CD1c-positive myeloid dendritic cell (primary cell): Measurements from ENCODE around the gene CORO2A.

Experiments used
- DNase-seq: peaks from one replicate; pipeline ENCODE4 v3.0.0-alpha.2; 2016; ENCODE audit errors: extremely low spot score

Gene CORO2A

DNA sequence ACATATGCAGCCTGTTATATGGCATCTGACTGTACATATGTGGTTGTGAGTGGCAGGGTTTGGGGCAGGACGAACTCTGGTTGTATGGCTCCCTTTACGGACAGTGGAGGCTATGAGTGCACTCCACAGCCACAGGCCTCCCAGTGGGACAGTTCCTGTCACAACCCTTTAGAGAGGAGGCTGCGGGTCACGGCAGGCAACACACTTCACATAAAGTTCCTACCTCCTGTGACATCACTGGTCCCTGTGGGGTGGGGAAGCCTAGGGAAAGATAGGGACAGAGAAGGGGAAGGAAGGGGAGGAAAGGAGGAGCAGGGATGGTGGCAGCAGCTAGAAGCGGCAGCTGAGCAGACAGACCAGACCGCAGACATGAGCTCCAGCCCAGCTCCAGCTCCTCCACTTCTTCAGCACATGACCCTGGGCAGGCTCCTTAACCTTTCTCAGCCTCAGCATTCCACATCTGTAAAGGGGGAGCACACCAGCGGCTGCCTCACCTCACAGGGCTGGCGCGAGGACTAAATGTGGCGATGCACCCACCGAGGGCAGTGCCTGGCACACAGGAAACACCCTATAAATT, 27.4 kb upstream of the CORO2A start:
- no peak for DNase-seq

DNA sequence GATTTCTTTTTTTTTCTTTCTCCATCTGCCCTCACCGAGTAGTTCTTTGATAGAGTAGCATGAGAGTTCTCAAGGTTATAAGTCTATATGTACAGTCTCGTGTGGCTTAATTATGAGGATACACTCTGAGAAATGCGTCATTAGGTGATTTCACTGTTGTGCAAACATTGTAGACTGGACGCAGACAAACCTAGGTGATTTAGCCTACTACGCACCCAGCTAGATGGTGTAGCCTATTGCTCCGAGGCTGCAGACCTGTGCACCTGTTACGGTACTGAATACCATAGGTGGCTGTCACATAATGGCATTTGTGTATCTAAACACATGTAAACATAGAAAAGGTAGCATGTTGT, 26.9 kb upstream of the CORO2A start:
- no peak for DNase-seq

DNA sequence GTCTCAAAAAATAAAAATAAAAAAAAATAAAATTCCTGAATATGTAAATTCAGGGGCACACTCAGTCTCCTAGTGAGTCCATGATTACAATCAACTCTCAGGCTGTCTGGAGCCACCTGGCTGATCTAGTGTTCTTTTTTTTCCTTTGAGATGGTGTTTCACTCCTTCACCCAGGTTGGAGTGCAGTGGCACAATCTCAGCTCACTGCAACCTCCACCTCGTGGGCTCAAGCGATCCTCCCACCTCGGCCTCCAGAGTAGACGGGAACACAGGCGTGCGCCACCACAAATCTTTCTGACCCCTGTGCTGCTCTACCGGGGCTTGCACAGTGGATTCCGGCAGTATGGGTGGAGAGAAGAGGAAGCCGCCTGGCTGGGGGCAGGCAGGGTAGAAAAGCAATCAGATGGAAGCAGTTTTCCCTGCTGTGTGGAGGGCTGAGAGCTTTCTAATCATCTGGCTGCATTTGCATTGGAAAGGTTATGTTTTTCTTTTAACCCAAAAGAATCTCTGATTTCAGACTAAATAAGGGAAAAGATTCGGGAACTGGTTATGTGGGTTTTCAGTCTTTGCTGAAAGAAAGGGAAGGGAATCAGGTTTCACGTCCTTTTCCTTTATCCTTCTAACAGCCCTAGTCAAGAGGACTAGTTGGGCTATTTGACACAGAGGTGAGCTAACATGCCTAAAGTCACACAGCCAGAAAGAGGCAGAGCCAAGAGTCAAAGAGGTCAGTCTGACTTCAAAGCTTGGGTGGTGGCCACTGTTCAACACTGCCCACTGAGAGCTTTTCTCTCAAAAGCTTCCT, 26.3 kb upstream of the CORO2A start:
- no peak for DNase-seq

DNA sequence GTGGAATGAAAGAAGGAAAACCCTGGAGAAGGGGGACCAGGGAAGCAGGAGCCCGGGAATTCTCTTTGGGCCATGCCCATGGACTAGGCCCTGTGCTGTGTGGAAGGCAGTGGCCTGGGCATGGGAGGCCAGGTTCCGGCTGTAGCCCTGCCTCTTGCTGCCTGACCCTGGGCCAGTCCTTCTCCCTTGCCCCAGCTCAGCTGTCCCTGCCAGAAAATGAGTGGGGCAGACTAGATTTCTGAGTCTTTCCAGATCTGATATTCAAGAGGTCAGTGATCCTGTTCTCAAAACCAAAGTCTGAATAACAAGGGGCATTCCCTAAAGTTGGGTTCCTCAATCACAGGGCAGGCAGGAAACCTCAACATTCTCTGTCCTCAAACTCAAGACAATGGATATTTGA, 24.8 kb upstream of the CORO2A start:
- no peak for DNase-seq

DNA sequence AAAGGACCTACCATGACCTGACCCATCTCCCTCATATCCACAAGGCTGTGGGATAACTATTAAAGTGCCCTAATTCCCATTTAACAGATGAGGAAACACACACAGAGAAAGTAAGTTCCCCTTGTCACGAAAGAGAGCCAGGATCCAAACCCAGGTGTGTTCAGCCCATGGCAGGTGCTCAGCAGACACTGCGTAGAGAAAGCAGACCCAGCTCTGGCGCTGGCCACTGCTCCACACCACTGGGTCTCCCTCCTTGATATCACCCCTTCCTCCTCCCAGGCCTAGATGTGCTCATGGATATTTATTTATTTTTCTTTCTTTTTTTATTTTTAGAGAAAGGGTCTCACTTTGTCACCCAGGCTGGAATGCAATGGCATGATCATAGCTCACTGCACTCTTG, 24.0 kb upstream of the CORO2A start:
- DNase-seq, result no peak

DNA sequence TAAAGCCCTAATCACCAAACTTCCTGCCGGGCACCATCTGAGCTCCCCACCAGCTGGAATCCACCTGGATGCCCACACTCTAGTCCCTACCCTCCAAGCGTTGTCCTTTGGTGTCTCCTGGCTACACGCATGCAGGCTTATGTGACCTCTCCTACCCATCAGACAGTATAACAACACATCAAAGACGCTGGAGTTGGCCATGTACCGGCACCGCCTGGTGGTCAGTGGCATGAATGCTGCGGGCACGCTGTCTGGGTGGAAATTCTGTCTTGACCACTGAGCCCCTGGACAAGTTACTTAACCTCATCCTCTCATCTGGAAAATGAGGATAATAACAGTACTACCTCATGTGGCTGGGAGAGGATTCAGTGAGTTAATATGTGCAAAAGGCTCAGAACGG, 23.4 kb upstream of the CORO2A start:
- DNase-seq, result no peak

DNA sequence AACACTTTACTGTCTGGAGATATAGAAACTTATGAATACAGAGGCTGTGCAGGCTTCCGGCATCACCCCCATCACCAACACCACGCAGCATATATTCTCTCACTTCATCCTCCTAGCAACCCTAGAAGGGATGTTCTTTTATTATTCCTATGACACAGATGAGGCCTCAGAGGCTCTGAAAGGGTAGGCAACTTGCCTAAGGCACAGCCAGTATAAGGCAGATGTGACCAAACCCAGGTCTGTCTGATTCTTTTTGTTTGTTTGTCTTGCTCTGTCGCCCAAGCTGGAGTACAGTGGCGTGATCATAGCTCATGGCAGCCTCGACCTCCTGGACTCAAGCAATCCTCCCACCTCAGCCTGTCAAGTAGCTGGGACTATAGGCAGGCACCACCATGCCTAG, 22.8 kb upstream of the CORO2A start:
- no peak for DNase-seq

DNA sequence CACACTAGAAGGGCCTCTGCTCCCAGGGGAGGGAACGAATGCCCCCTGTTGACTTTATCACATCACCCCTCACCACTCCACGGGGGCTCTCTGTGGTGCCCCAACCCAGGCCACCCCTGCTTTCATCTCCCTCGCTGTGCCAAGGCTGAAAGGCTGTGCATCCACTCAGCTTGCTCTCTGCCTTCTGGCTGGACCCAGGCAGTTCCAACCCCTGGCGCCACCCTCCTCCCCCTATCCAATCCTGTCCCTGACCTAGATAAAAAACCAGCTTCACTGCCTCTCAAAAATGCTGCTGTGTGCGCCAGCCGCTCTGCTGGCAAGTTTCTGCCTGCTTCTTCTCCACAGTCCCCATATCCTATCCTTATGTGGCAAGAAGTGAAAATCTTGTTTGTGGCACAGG, 22.4 kb upstream of the CORO2A start:
- DNase-seq, result no peak

DNA sequence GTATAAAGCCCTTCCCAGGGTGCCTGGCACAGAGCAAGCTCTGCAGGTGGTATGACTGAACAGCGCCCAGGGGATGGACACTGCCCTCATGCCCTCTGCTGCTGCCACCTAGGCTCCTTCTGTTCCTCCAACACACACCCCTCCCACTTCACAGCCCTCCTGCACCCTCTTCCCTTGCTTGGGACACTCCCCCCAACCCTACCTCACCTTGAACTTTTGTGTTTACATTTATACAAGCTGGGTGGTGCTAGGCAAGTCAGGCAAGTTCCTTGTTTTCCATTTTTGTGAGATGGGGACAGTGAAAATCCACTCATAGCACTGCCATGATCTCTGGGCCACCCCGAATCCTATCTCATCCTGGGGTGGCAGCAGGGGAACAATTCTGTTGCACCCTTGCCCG, 18.8 kb upstream of the CORO2A start:
- DNase-seq, result no peak

DNA sequence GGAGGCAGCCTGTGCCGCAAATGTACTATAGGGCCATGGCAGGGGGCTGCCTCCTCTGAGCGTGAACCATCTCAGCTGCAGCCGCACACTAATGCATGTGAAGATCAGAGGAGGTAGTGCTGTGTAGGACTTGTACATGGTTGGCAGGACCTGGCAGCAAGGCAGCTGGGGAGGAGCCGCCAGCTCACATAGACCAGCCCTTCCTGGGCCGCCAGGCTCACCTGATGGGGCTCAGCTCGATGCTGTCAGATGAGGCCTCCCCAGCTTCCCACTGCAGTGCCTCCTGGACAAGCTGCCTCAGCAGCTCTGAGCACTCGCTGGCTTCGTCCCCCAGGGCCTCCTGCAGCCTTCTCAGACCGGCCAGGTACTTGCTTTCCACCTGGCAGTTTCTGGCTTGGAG, 18.0 kb upstream of the CORO2A start:
- DNase-seq, result no peak

DNA sequence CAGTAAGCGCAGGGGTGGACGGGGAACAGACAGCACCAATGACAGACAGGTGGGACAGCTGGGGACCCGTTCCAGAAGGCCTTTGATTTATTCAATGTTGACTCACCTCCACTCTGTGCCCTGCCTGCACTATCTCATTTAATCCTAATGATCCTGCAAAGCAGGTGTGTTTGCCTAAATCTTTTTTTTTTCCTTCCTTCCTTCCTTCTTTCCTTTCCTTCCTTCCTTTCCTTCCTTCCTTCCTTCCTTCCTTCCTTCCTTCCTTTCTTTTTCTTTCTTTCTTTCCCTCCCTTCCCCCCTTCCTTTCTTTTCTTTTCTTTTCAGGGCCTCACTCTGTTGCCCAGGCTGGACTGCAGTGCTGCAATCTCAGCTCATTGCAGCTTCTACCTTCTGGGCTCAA, 17.1 kb upstream of the CORO2A start:
- no peak for DNase-seq

DNA sequence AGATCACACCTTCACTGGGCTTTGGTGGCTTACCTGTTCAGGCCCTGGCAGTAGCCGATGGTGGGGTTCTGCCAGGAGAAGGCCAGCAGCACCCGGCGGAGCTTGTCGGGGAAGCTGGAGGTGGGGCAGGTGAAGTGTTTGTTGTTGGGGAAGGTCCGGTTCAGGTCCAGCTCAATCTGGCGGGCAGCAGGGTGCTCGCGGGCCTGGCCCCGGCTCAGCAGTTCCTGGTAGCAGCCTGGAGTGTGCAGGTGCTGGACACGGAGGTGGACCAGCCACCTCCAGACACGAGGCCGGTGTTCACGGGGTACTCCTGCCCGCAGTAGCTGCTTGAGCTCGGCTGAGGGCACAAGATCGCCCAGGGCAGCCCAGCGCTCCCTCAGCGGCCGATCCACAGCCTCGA, 16.2 kb upstream of the CORO2A start:
- no peak for DNase-seq

DNA sequence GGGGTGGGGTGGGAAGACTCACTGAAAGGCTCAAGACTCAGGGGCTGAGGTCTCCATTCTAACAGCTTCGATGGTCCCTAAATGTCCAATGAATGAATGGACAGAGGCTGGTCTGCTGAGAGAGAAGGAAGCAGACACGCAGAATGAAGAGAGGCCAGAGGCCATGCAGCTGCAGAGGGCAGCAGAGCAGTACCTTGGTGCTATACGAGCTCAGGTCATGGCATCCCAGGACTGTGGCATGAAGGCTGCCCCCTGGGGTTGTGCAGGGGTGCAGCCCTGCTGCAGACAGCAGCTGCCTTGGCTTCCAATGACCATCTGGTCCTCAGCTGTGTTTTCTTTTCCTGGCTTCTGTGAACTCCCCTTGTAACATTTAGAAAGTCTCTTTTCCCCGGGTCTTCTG, 15.2 kb upstream of the CORO2A start:
- no peak for DNase-seq

DNA sequence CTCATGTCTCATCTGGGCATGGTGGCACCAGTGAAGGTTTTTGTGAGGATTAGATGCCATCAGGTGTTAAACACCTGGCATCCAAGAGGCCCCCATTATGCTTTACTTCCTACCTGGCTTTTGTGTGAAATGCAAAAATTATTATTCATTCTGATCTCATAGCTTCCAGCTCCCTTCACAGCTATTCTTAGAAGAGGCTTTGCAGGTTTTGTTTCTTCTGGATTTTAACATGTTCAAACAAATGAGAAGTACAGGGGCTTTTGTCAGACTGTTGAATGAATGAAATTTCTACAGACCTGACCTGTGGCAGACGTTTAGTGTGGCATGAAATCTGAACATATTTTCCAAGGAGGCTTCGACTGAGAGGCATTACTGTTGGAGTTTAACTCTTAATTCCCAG, 14.3 kb upstream of the CORO2A start:
- no peak for DNase-seq

DNA sequence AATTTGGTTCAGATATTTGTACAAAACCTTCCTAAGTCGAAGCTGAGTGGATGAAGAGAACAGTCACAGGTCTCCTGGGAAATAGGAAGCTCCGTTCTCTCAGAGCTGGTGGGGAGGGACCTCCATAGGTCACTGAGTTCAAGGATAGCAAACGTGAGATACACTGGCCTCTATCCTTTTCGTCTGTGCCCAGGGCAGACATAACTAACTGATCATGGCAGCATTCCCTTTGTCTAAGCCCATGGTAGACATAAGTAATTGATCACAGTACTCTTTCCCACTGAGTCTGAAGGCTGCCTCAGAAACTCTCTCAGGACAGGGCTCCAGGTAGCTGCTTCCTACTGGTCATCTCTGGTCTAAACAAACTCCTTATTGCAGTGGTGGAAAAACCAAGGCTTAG, 12.3 kb upstream of the CORO2A start:
- no peak for DNase-seq

DNA sequence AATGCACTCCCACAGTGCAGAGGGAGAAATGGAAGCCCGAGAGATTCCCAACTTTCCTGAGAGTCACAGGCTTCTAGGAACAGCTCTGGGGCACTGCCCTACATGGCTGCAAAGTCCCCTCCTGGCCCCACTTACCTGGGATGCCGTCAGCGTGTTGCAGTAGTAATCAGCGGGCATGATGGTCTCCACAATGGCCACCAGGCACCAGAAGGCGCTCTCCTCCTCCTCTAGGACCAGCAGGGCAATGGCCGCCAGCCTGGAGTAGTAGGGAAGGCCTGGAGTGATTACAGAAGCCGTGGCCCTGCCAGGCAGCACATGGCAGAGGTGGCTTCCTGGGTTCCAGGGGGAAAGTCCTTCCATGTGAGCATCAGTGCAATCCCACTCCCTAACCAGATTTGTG, 10.7 kb upstream of the CORO2A start:
- DNase-seq, result no peak

DNA sequence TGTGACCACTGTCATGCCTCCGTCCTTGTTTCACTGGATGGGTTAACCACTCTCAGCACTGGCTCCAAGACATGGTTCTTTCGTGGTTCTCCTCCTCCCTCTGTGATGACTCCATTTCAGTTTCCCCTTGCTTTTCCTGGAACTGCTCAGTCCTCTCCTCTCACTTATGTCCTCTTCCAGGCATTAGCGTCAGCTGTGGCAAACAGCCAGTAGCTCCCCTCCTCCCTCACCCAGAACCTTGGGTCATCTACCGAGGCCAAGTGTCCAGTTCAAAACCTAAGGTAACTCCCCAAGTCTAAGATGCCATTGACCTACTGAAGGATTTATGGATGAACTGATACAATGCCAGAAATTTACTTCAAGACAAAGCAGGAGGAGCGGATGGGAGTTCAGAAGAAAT, 9.8 kb upstream of the CORO2A start:
- DNase-seq, result no peak

DNA sequence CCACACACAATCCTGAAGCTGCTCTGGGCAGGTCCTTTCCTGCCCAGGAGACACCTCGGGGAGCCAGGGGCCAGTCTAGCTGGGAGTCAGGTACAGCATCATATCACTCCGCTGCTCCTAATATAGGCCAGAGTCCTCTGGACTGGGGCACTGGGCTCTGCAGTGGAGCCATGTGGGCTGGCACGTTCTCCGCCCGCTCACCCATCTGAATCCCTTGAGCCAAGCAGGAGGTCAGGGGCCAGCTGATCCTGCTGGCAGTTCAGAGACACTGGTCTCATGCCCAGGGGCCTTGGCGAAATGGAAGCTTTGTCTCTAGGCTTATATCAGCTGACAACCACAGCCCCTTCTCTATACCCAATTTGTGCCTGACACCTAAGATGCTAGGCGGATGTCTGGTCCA, 9.3 kb upstream of the CORO2A start:
- no peak for DNase-seq

DNA sequence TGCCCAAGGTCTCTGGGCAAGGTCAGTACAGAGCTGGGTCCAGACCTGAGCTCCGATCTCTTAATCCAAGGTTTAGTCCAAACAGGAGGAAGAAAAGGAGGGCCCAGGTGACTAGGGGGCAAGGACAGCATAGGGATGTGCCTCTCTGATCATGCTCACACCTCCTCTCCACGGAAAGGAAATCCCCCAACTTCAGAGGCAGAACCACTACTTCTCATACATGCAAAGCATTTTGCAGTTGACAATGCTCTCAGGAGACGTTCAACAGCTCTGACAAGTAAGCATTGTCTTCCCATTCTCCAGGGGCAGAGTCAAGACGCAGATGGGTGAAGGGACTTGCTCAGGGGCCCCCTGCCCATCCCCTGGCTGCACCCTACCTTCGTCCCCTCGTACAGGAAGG, 8.7 kb upstream of the CORO2A start:
- DNase-seq, result no peak

DNA sequence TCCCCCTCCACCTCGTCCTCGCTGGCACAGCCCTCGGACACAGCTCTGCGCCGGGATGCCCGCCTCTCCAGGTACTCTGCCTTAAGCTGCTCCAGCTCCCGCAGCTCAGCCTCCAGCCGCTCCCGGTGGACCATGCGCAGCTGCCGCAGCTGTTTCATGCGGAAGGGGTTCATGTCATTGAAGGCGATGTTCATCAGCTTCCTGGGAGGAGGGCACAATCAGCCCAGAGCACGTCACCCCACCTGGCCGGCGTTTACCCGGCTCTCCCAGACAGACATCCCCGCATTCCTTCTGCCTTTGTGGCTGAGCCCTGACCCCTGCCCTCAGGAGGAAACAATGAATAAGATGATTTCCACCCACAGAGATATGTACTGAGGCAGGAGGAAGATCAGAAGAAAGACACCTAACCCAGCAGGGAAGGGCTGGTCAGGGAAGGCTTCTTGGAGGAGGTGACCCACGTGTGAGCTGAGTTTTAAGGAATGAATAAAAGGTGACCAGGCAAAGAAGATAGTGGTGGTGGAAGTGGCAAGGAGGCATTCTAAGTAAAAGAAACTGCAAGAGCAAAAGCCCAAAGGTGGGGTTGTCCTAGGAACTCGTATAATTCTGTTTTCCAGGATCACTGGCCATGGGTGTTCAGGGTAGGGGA, 7.1 kb upstream of the CORO2A start:
- no peak for DNase-seq

DNA sequence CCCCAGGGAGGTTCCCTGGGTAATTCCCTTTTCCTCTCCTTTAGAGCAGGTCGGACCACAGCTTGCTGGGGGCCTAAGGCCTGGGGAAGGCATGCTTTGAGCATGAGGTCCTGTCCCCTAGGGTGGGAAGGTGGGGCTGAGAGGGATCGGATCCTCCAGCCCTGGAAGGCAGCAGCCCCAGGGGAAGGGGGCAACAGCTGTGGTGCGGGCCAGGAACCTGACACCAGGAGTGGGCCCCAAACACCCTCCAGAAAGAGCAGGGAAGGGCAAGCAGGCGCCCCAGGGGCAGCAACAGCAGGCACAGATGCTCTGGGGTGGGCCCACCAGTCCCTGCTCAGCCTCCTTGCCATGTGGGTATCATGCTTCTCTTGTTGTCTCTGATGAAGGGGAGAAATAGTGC, 3.2 kb upstream of the CORO2A start:
- no peak for DNase-seq

DNA sequence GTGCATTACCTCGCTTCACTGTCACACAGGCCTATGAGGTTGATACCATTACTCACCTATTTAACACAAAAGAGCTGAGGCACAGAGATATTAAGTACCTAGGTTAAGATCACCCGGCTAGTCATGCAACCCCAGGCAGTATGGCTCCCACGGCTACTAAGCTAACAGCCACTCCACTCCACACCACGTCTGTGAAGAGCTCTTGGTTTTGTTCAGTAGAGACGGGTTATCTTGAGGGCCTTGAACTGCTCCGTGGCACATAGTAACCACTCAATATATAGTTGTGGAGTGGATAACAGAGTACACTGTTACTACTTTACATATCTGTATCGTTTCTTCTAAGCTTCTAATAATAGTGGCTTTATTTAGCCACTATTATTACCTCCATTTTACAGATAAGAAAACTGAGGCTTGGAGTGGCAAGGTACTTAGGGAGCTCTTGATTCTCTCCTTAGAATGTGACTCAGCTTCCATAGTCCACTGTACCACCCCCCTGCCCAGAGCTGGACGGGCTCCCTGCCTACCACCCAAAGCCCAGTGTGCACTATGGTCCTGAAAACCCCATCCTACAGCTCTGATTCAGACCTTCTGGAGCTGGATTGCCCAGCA, 1.0 kb upstream of the CORO2A start:
- DNase-seq, result no peak
